NCI-H460 (cell line): ENCODE data around the gene NADSYN1. TPM values are rescaled to one million over a fixed set of nuclear protein-coding genes. Genes with fewer than 3 reads are reported as not detected.
"Not testable (repeated sequence)": the region's sequence is repeated elsewhere in the genome, so short reads cannot be mapped to it uniquely, and the experiment has no call there.

Experiments used
- DNase-seq: peaks from one replicate; pipeline ENCODE4 v3.0.0-alpha.2; 2016; ENCODE audit warnings: low read depth; ENCODE audit errors: extremely low read depth
- total RNA-seq: library from RNA; depleted of rRNA; stranded (reverse); fragments of >200 nt; shearing (Covaris generic); gene quantifications from 2 replicates; pipeline ENCODE4 v1.2.3, GENCODE V29; 2014

The NADSYN1 gene
- total RNA-seq, 1 experiment from 2014 or later, result 54.3 TPM

DNA sequence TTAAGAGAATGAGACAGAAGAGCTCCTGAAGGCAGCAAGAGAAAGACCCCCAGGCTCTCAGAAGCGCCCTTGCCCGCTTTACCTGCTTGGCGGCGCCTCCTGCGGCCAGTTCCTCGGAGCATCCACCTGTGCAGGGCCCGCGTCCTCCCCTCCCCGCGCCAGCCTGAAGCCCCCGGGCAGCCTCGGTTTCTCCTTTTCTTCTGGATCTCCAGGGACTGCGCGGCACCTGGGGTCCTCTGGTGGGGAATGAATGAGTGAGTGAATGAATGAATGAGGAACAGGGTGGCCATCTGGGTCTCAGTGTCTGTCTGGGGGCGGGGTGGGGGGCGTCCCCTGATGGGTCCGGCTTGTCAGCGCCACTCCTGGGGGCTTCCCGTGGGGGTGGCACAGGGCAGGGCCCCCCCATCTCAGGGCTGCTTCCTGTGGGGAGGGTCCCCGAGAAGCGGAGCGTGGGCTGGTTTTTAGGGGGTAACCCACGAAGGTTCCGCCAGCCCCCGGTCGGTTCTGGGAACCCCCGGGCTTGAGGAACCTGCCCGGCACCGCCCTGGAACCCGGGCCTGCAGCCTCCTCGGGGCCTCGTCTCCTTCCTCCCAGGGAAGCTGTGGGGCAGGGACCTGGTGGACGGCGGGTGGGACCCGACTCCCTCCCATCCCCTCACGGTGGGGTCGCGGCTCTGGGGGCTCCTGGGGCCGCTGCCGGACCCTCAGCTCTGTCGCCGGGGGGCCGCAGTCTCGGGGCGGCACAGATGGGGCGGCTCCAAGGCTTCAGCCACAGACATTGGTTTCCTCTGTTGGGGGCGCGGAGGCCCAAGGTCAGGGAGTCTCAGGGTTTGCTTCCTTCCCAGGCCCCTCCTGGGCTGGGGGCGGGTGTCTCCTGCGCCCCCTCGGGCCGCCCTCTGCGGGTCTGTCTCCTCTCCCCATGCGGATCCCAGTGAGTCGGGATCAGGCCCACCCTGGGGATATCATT is 65.8 kb downstream of the NADSYN1 start:
- no peak for DNase-seq

- DNase-seq, result no peak
Observed at GRCh38 chr11:71519546-71519945, 66.5 kb downstream of the NADSYN1 start.

DNA sequence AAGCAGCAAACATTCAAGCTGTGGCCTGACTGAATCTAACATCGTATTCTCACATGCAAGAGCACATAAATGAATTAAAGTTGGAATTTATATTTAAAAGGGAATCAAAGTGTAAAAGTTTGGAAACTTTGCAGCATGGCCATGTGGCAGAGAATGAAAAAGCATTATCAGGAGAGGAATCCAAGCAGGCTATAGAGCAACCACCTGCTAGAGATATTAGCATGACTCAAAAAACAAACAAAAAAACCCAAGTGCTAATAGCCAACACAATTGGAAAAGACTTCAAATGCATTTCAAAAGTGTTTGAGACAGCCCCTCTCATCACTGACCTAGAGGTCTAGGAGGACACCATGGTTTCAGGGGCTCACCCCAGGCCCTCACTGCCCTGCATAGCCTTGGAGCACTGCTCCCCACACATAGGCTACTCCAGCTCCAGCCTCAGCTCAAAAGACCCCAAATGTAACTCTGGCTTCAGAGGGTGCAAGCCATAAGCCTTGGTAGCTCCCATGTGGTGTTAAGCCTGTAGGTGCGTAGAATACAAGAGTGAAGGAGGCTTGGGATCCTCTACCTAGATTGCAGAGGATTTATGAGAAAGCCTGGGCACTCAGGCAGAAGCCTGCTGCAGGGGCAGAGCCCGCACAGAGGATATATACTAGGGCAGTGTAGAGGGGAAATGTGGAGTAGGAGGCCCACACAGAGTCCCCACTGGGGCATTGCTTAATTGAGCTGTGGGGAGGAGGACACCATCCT is 72.4 kb downstream of the NADSYN1 start:
- no peak for DNase-seq

DNA sequence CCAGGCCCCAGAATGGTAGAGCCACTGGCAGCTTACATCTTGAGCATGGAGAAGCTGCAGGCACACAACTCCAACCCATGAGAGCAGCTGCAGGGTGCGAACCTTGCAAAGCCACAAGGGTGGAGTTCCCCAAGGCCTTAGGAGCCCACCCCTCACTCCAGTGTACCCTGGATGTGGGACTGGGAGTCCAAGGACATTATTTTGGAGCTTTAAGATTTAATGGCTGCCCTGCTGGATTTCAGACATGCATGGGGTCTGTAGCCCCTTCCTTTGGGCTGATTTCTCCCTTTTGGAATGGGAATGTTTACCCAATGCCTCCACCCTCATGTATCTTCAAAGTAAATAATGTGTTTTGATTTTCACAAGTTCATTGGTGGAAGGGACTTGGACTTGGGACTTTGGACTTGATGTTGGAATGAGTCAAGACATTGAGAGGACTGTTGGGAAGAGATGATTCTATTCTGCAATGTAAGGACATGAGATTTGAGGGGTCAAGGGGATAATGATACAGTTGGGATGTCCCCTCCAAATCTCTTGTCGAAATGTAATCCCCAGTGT is 73.0 kb downstream of the NADSYN1 start:
- no peak for DNase-seq

DNA sequence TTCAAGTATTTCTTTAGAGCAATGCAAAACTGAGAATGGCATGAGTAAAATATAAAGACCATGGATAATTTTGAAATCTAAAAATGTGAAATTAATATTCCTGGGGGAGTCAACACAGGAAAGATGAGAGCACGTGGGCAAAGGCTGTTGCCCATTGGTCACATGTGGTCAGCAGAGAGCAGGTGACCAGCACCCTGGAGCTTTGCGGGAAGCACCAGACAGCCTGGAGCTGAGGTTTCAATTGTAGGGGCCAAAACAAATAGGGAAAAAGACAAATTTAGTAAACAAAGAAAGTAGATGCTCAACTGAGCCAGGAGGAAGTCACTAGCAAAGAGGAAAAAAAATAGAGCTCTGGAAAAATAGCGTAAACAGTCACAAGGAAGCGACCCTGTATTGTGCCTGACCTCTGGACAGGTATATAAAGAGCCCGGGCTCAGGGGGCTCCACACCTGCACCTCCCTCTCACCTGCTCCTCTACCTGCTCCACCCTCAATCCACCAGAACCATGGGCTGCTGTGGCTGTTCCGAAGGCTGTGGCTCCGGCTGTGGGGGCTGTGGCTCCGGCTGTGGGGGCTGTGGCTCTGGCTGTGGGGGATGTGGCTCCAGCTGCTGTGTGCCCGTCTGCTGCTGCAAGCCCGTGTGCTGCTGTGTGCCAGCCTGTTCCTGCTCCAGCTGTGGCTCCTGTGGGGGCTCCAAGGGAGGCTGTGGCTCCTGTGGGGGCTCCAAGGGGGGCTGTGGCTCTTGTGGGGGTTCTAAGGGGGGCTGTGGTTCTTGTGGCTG is 74.0 kb downstream of the NADSYN1 start, which contains the start of gene KRTAP5-7:
Gene KRTAP5-7 (plus strand): TSS at position 472 of the 780 bp plus-strand sequence. CDS start 34 bp downstream, at position 506.
- not testable (repeated sequence) for DNase-seq

DNA sequence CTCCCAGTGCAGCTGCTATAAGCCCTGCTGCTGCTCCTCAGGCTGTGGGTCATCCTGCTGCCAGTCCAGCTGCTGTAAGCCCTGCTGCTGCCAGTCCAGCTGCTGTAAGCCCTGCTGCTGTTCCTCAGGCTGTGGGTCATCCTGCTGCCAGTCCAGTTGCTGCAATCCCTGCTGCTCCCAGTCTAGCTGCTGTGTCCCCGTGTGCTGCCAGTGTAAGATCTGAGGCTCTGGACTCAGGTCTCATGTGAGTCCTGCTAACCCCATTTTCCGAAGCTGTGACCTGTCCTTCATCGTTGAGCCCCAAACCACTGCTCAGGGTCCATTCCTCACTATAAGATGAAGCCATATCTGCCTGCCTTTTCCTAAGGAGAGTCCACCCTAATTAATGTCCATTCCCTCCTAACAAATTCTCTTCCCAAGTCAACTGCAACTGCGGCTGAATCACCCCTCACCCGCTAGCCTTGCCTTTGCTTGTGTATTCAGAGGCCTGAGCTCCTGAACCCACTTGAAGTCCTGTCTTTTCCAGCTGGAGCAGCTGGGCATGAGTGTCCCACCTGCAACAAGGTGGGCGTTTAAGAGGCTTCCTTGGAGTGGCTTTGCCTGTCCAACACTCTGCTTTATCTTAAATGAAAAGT is 74.7 kb downstream of the NADSYN1 start:
- no peak for DNase-seq

DNA sequence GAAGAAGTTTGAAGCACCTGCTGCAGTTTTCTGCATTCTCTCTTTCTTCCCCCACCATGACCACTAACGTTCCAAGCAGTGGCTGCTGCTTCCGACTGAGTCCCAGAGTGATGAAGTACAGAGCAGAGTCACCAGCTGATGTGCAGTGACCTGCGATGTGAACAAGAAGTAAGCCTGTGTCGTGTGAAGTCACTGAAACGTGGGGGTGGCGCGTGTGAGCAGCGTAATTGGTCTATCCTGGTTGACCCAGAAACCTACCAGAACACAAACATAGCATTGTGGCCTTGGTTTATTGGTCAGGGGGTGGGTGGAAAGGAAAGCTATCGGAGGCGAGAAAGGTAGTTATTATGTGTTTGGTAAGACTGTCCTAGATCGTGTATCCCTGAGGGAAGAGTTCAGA is 77.6 kb downstream of the NADSYN1 start:
- DNase-seq, result no peak

DNA sequence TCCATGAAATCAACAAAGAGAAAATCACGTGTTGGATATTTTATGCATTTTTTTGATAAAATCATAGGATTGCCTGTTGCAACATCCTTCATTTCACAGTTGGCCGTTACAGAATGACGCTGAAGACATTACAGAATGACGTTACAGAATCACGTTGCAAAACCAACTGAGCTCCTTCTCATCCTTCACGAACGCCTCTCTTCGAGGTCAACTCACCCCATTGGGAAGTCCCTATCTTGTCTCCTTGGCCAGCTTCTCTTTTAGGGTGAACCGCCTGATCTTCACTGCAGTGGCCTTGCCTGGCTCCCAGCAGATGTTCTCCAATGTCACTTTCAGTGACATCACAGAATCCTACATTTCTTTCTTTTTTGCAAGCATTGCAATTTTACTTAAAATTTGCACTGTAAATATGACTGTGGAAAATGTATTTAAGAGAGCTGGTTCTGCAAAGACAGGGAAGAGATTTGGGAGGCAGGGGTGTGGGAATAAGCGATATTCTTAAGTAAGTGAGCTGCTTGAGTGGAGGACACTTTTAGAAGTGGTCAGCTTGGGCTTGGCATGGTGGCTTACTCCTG is 79.1 kb downstream of the NADSYN1 start:
- no peak for DNase-seq

DNA sequence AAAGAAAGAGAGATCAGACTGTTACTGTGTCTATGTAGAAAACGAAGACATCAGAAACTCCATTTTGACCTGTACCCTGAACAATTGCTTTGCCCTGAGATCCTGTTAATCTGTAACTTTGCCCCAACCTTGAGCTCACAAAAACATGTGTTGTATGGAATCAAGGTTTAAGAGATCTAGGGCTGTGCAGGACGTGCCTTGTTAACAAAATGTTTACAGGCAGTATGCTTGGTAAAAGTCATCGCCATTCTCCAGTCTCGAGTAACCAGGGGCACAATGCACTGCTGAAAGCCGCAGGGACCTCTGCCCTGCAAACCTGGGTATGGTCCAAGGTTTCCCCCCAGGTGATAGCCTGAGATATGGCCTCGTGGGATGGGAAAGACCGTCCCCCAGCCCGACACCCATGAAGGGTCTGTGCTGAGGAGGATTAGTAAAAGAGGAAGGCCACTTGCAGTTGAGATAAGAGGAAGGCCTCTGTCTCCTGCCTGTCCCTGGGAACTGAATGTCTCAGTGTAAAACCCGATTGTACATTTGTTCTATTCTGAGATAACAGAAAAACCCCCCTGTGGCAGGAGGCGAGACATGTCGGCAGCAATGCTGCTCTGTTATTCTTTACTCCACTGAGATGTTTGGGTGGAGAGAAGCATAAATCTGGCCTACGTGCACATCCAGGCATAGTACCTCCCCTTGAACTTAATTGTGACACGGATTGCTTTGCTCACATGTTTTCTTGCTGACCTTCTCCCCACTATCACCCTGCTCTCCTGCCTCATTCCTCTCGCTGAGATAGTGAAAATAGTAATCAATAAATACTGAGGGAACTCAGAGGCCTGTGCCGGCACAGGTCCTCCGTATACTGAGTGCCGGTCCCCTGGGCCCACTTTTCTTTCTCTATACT is 82.0 kb downstream of the NADSYN1 start:
- DNase-seq, result not testable (repeated sequence)

DNA sequence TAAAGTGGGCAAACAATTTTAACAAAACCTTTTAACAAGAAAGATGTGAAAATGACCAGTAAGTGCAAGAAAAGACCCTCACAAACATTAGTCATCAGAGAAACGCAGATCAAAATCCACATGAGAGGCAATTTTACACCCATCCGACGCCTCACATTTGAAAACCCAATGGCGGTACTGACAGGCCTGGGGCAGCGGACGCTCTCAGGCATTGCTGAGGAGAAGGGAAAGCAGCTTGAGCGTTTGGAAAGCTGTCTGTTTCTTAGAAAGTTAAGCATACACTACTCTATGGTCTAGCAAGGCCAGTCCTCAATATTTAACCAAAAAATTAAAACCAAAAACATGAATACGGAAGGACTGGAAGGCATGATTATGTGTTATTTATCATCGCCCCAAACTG is 82.8 kb downstream of the NADSYN1 start:
- no peak for DNase-seq

DNA sequence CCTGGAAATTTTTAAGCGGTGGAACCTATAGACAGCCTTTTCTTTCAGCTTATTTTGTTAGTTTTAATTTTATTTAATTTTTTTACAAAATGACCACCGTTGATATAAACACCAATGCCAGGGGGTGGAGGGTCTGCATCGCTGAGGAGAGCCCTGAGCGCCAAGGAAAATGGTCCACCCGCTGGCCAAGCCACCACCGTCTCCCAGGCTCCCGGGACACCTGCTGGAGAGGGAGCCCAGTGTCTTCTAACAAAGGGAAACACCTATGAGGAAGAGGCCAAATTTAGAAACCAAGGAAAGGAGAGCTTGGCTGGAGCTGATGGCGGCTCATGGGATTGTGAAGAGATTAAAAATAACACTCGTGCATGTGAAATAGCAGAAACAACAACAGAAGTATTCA is 84.5 kb downstream of the NADSYN1 start:
- DNase-seq, result no peak

GRCh38 chr11:71537977-71538665 is 85.1 kb downstream of the NADSYN1 start, which contains the start of gene KRTAP5-8:
TSS of gene KRTAP5-8 (plus strand) at chr11:71538025. CDS start at chr11:71538056, 31 bp downstream.
- not testable (repeated sequence) for DNase-seq

DNA sequence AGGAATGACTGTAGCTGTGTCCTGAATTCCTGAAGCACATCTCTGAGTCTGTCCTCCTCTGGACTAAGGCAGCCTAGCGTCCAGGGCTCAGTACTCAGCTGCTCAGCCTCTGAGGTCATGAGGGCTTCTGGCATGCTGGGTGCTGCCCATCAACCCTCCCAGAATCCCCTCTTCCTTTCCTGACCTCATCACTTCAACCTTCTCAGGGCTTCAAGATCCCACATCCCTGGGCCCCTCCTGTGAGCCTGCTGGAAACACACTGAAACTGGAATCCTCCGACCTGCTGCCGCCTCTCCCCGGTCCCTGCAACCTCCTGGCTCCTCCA is 85.6 kb downstream of the NADSYN1 start:
- DNase-seq, result no peak

DNA sequence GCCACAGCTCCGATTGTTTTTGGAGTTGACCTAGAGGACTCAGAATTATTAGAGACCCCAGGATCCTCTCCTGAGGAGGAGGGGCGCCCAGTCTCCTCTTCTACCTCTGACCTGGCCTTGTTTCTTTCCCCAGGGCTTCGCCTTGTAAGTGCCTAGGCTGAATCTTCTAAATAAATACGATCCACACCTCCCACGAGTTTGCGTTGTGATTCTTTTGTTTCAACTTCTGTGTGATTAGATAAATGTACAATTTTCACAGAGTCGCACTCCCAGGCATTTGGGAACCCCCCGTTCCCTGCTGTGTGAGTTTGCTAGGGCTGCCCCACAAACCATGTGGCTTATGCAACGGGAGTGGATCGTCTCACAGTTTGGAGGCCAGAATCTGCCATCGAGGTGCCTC is 86.0 kb downstream of the NADSYN1 start:
- no peak for DNase-seq

DNA sequence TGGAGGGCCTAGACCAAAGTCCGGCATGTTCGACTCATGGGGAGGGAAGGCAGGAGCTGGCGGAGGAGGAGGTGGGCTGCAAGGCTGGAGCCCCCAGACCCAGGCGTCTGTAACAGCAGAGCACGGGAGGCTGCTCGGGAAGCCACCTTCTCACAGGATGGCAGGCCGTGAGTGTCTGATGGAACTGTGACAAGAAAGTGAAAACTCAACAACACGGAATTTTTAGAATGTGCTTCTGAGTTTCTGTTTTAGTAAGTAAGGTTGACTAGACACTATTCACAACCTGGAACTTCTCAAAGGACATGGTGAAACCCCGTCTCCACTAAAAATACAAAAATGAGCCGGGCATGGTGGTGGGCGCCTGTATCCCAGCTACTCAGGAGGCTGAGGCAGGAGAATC is 87.0 kb downstream of the NADSYN1 start:
- DNase-seq, result not testable (repeated sequence)

DNA sequence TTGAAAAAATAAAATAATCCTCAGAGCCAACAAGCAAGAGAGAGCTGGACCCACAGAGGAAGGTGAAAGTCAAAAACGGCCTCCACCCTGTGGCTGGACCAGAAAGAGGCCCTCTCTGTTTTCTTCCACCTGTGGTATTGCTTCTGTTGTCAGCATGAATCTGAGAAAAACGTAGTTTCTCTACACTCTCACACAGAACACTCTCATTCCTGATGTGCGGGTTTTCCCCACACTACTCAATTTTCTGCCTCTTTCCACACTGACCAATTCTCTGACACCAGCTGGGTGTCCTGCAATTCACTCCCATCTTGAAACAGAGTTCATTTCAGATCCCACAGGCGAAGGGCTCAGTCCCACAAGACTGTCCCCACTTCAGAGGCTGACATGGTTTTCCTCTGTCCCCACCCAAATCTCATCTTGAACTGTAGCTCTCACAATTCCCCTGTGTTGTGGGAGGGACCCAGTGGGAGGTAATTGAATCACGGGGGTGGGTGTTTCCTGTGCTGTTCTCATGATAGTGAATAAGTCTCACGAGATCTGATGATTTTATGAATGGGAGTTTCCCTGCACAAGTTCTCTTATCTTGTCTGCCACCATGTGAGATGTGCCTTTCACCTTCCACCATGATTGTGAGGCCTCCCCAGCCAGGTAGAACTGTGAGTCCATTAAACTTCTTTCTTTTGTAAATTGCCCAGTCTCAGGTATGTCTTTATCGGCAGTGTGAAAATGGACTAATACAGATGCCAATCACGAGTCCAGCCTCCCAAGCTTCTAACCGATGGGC is 87.7 kb downstream of the NADSYN1 start:
- DNase-seq, result not testable (repeated sequence)

DNA sequence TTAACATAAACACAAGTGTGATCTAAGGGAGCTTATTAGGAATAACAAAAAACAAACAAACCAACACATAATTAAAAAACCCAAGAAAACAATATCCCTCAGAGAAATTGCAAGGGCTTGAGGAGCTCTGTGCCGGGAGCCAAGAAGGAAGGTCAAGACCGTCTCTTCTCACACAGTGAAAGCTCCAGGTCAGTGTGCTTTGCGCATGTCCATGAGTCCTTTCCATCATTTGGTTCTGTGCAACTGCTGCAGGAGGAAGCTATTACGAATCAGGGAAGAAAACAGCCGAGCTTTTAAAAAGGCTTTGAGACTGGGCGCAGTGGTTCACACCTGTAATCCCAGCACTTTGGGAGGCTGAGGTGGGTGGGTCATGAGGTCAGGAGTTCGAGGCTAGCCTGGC is 89.4 kb downstream of the NADSYN1 start:
- DNase-seq, result no peak
